Ishikawa (cell line): ENCODE measurements around the gene ZNF718.

Source experiments
- CEBPB ChIP-seq: IDR thresholded peaks from 2 replicates; pipeline ENCODE4 v1.6.1; 2012
- CREB1 ChIP-seq: IDR thresholded peaks from 2 replicates; pipeline ENCODE4 v1.6.1; 2012; ENCODE audit warnings: low read depth
- EGR1 ChIP-seq: IDR thresholded peaks from 2 replicates; pipeline ENCODE4 v1.6.1; 2012
- EP300 ChIP-seq: IDR thresholded peaks from 2 replicates; pipeline ENCODE4 v1.6.1; 2012; ENCODE audit warnings: borderline replicate concordance
- FOXM1 ChIP-seq: IDR thresholded peaks from 2 replicates; pipeline ENCODE4 v1.6.1; 2012; ENCODE audit warnings: low read depth, borderline replicate concordance
- MAX ChIP-seq: IDR thresholded peaks from 2 replicates; pipeline ENCODE4 v1.6.1; 2012
- NFIC ChIP-seq: IDR thresholded peaks from 2 replicates; pipeline ENCODE4 v1.6.1; 2012
- RAD21 ChIP-seq: IDR thresholded peaks from 2 replicates; pipeline ENCODE4 v1.6.1; 2012; ENCODE audit warnings: low read depth
- REST ChIP-seq: IDR thresholded peaks from 2 replicates; pipeline ENCODE4 v1.6.1; 2012; ENCODE audit warnings: low read depth, mild to moderate bottlenecking
- TAF1 ChIP-seq: IDR thresholded peaks from 2 replicates; pipeline ENCODE4 v1.6.1; 2012; ENCODE audit warnings: low read depth, mild to moderate bottlenecking
- TCF12 ChIP-seq: IDR thresholded peaks from 2 replicates; pipeline ENCODE4 v1.6.1; 2012; ENCODE audit warnings: low read depth
- TEAD4 ChIP-seq: IDR thresholded peaks from 2 replicates; pipeline ENCODE4 v1.6.1; 2012
- USF1 ChIP-seq: IDR thresholded peaks from 2 replicates; pipeline ENCODE4 v1.6.1; 2012
- YY1 ChIP-seq: IDR thresholded peaks from 2 replicates; pipeline ENCODE4 v1.6.1; 2012; ENCODE audit warnings: low read depth
- ZBTB7A ChIP-seq: IDR thresholded peaks from 2 replicates; pipeline ENCODE4 v1.6.1; 2012; ENCODE audit warnings: low read depth

The ZNF718 gene

GRCh38 chr4:107444-108429, 16.6 kb upstream of the ZNF718 start:
- TF ChIP-seq REST (no peak), TAF1 (no peak), EP300 (no peak), TCF12 (no peak), USF1 (no peak), MAX (no peak), CEBPB (no peak), CREB1 (no peak), ZBTB7A (no peak), YY1 (no peak), TEAD4 (no peak), EGR1 (no peak), NFIC (no peak), FOXM1 (no peak), RAD21 (no peak)

GRCh38 chr4:112771-113170, 11.5 kb upstream of the ZNF718 start:
- TF ChIP-seq NFIC (no peak), CEBPB (no peak), REST (no peak)

- no peak for TF ChIP-seq CREB1
- TF ChIP-seq ZBTB7A = no peak
- no peak for TF ChIP-seq USF1
- no peak for TF ChIP-seq RAD21
- no peak for TF ChIP-seq REST
- TF ChIP-seq TCF12 = no peak
- TF ChIP-seq TAF1 = no peak
- TF ChIP-seq EP300 = no peak
- TF ChIP-seq EGR1 = no peak
- TF ChIP-seq TEAD4 = no peak
- TF ChIP-seq MAX = no peak
- TF ChIP-seq FOXM1 = no peak
- TF ChIP-seq NFIC = no peak
- TF ChIP-seq YY1 = no peak
- TF ChIP-seq CEBPB = no peak
Measured at GRCh38 chr4:113732-114131, 10.6 kb upstream of the ZNF718 start.

- no peak for TF ChIP-seq YY1
- TF ChIP-seq MAX = no peak
- TF ChIP-seq TEAD4 = no peak
- TF ChIP-seq NFIC = no peak
- TF ChIP-seq ZBTB7A = no peak
- TF ChIP-seq FOXM1 = no peak
- TF ChIP-seq REST = no peak
- TF ChIP-seq RAD21 = no peak
- TF ChIP-seq TCF12 = no peak
- no peak for TF ChIP-seq CEBPB
- no peak for TF ChIP-seq TAF1
- TF ChIP-seq EP300 = no peak
- no peak for TF ChIP-seq CREB1
- TF ChIP-seq USF1 = no peak
- TF ChIP-seq EGR1 = no peak
Measured at GRCh38 chr4:114149-114548, 10.2 kb upstream of the ZNF718 start.
